Stimulated activated CD4-positive, alpha-beta T cell treated with anti-CD3 and anti-CD28 coated beads, TNF-alpha, amount 100 ng/mL, for 48 hours (primary cell): ENCODE measurements around the gene SSX2IP.

ENCODE experiments used
- DNase-seq, 3 donors: peaks; one replicate each; pipeline ENCODE4 v3.0.0-alpha.2; 2020; ENCODE audit warnings: low read depth in 3 of 3

The SSX2IP gene

GRCh38 chr1:84711121-84711520, 20.9 kb upstream of the SSX2IP start:
- no peak for DNase-seq

GRCh38 chr1:84709131-84709530, 18.9 kb upstream of the SSX2IP start:
- no peak for DNase-seq

- no peak for DNase-seq
Measured at GRCh38 chr1:84708031-84708430, 17.8 kb upstream of the SSX2IP start.

GRCh38 chr1:84705513-84705912, 15.3 kb upstream of the SSX2IP start:
- DNase-seq, result no peak

- no peak for DNase-seq
Measured at GRCh38 chr1:84704872-84705417, 14.7 kb upstream of the SSX2IP start.

GRCh38 chr1:84703431-84703830, 13.2 kb upstream of the SSX2IP start:
- no peak for DNase-seq

GRCh38 chr1:84702143-84702542, 11.9 kb upstream of the SSX2IP start:
- no peak for DNase-seq

- no peak for DNase-seq
Measured at GRCh38 chr1:84701376-84701775, 11.1 kb upstream of the SSX2IP start.

- no peak for DNase-seq
Measured at GRCh38 chr1:84700070-84700469, 9.8 kb upstream of the SSX2IP start.

GRCh38 chr1:84698151-84699110, 8.2 kb upstream of the SSX2IP start:
- no peak for DNase-seq

GRCh38 chr1:84693785-84694184, 3.5 kb upstream of the SSX2IP start:
- no peak for DNase-seq

- no peak for DNase-seq
Measured at GRCh38 chr1:84693005-84693404, 2.7 kb upstream of the SSX2IP start.

GRCh38 chr1:84692391-84692790, 2.1 kb upstream of the SSX2IP start:
- DNase-seq, result no peak

- DNase-seq, result no peak
Measured at GRCh38 chr1:84691122-84691783, 992 bp upstream of the SSX2IP start.

GRCh38 chr1:84689514-84690396, 506 bp downstream of the SSX2IP start:
- DNase-seq, result peak in 1 of 3 donors; percentile 44

GRCh38 chr1:84688463-84689061, 1.7 kb downstream of the SSX2IP start:
- DNase-seq, result no peak

- no peak for DNase-seq
Measured at GRCh38 chr1:84687714-84688462, 2.4 kb downstream of the SSX2IP start.

GRCh38 chr1:84686223-84686622, 4.0 kb downstream of the SSX2IP start:
- no peak for DNase-seq

- DNase-seq, result no peak
Measured at GRCh38 chr1:84683508-84683907, 6.8 kb downstream of the SSX2IP start.

GRCh38 chr1:84682047-84682446, 8.2 kb downstream of the SSX2IP start:
- no peak for DNase-seq
